GM12878 (cell line): ENCODE measurements around the gene ZKSCAN2. TPM values are rescaled to one million over a fixed set of nuclear protein-coding genes. Genes with fewer than 3 reads are reported as not detected.

Experiments used
- ATAC-seq: fragments of 200-7000 bp; cut with Tn5 transposase; 3 replicates; pipeline ENCODE4 v1.9.1; 2020; ENCODE audit warnings: mild to moderate bottlenecking, moderate library complexity
- BruUV-seq: library from RNA; stranded (reverse); fragments of 400-500 nt; replicated peaks from 2 replicates; lab custom pipeline; 2021; lab: Mats Ljungman, UMichigan
- CTCF ChIA-PET: fragments of 300-600 bp; sonication (Branson Sonifier 250); formaldehyde crosslinking; extraction: SDS; loops from one replicate; lab custom pipeline; 2021; ENCODE audit warnings: inconsistent platforms; lab: Yijun Ruan, JAX
- POLR2A ChIA-PET: fragments of 350-600 bp; formaldehyde crosslinking; extraction: SDS; loops from one replicate; lab custom pipeline; 2021; ENCODE audit warnings: inconsistent platforms; lab: Charles Lee
- RAD21 ChIA-PET: fragments of 300-600 bp; sonication (Branson Sonifier 250); formaldehyde crosslinking; loops from one replicate; lab custom pipeline; 2023; ENCODE audit warnings: antibody characterized with exemption; ENCODE audit not compliant: unreplicated experiment; lab: Charles Lee
- SMC1A ChIA-PET: fragments of 300-600 bp; sonication (Branson Sonifier 250); formaldehyde crosslinking; loops from one replicate; lab custom pipeline; 2023; ENCODE audit not compliant: unreplicated experiment, uncharacterized antibody; lab: Charles Lee
- DNase-seq: peaks from one replicate; pipeline ENCODE4 v3.0.0-alpha.2; 2011; ENCODE audit warnings: low read depth, low spot score
- FAIRE-seq: peaks from 3 replicates; lab custom pipeline; 2011; peaks lifted over from hg19 to GRCh38; lab: Jason Lieb, UNC
- H2AFZ ChIP-seq: 2 replicates; pipeline ENCODE4 v1.6.0; 2011; ENCODE audit warnings: low read depth, low read length, control low read depth; ENCODE audit not compliant: control insufficient read depth
- H3K27ac ChIP-seq: 2 replicates; pipeline ENCODE4 v1.5.1; 2011; ENCODE audit warnings: control low read depth; ENCODE audit not compliant: control insufficient read depth, insufficient read depth
- H3K27me3 ChIP-seq, 2 experiments: replicated peaks in 1 of 2; 2 replicates each; pipeline versions ENCODE4 v1.6.0 to v1.6.1; 2011; ENCODE audit warnings: low read length in 1 of 2; ENCODE audit not compliant: control insufficient read depth in 2 of 2, insufficient read depth in 2 of 2
- H3K36me3 ChIP-seq, 2 experiments: 2 replicates each; pipeline ENCODE4 v1.5.1; 2011; ENCODE audit warnings: low read length in 1 of 2; ENCODE audit not compliant: control insufficient read depth in 2 of 2, insufficient read depth in 2 of 2
- H3K4me1 ChIP-seq: 2 replicates; pipeline ENCODE4 v1.6.1; 2011; ENCODE audit warnings: mild to moderate bottlenecking, low read length, moderate library complexity, mixed read lengths; ENCODE audit not compliant: control insufficient read depth, insufficient read depth
- H3K4me2 ChIP-seq: 2 replicates; pipeline ENCODE4 v1.6.0; 2011; ENCODE audit warnings: control low read depth; ENCODE audit not compliant: control insufficient read depth, insufficient read depth
- H3K4me3 ChIP-seq: fragments of 200-600 bp; sonication (generic); 2 replicates; pipeline ENCODE4 v1.5.1; 2016
- H3K79me2 ChIP-seq: 2 replicates; pipeline ENCODE4 v1.6.0; 2011; ENCODE audit warnings: low read length; ENCODE audit not compliant: control insufficient read depth, insufficient read depth
- H3K9ac ChIP-seq: 2 replicates; pipeline ENCODE4 v1.8.0; 2011; ENCODE audit warnings: low read length, control low read depth, mixed read lengths; ENCODE audit not compliant: control insufficient read depth, insufficient read depth
- H3K9me3 ChIP-seq: replicated peaks from 3 replicates; pipeline ENCODE4 v1.5.1; 2011; ENCODE audit warnings: mild to moderate bottlenecking, low read length; ENCODE audit not compliant: control insufficient read depth, insufficient read depth
- H4K20me1 ChIP-seq: 2 replicates; pipeline ENCODE4 v1.6.0; 2011; ENCODE audit not compliant: control insufficient read depth, insufficient read depth
- BACH1 ChIP-seq: fragments of 450-650 bp; IDR thresholded peaks from 2 replicates; pipeline ENCODE4 v1.6.1; 2017; ENCODE audit warnings: mild to moderate bottlenecking, borderline replicate concordance
- KAT2A ChIP-seq: conservative IDR thresholded peaks from 2 replicates; pipeline ENCODE4 v1.6.1; 2011; ENCODE audit warnings: low read depth, low read length; ENCODE audit not compliant: control insufficient read depth
- MYB ChIP-seq: fragments of 150-350 bp; IDR thresholded peaks from 2 replicates; pipeline ENCODE4 v1.6.1; 2014; ENCODE audit warnings: mild to moderate bottlenecking, low read depth, low read length, borderline replicate concordance
- NRF1 ChIP-seq: conservative IDR thresholded peaks from 2 replicates; pipeline ENCODE4 v1.6.1; 2011; ENCODE audit warnings: mild to moderate bottlenecking, low read depth, low read length, improper control_type of control experiment
- PRDM15 ChIP-seq: fragments of 450-650 bp; formaldehyde crosslinking; IDR thresholded peaks from 2 replicates; pipeline ENCODE4 v1.4.0; 2020; ENCODE audit warnings: mild to moderate bottlenecking, moderate library complexity
- RBBP5 ChIP-seq: fragments of 200-600 bp; sonication (generic); conservative IDR thresholded peaks from 2 replicates; pipeline ENCODE4 v1.6.1; 2016
- ZBTB40 ChIP-seq: fragments of 450-650 bp; IDR thresholded peaks from 2 replicates; pipeline ENCODE4 v1.6.1; 2016; ENCODE audit warnings: mild to moderate bottlenecking, moderate library complexity, borderline replicate concordance
- ZNF274 ChIP-seq: IDR thresholded peaks from one replicate; pipeline ENCODE4 v1.8.0; 2011; ENCODE audit not compliant: insufficient read length, insufficient read depth
- WGBS: methylation state at CpG from one replicate; pipeline ENCODE4 v1.1.6; 2016; ENCODE audit warnings: low lambda C conversion rate; ENCODE audit not compliant: insufficient replicate concordance, insufficient coverage; ENCODE audit errors: missing lambda C conversion rate; 5-methylcytosine and 5-hydroxymethylcytosine counted together
- in situ Hi-C: fragments of 300-500 bp; cut with MboI; formaldehyde crosslinking; loops from 9 replicates; pipeline ENCODE4 v1.14.3; 2018; ENCODE audit warnings: mixed read lengths
- intact Hi-C: fragments of 100-400 bp; cut with micrococcal nuclease; formaldehyde crosslinking; loops from one replicate; pipeline ENCODE4 v1.14.2; 2022; ENCODE audit not compliant: unreplicated experiment
- polyA plus RNA-seq, 11 experiments: library from polyadenylated mRNA; depleted of rRNA in 4 of 11; unstranded in 6 of 11; stranded (reverse) in 5 of 11; fragments of >200 nt; fragmentation: Nextera tagmentation in 4 of 11; fragmentation: Illumina TruSeq in 1 of 11; extraction: Ambion mirVana in 4 of 11; extraction: Trizol in 1 of 11; gene quantifications; 1 replicate in 1 of 11; 2 replicates in 10 of 11; pipeline versions ENCODE4 v1.2.1 to v1.2.3, GENCODE V29; 2011 to 2016; ENCODE audit warnings: inconsistent platforms in 2 of 11, missing spikeins in 2 of 11, low read depth in 1 of 11
- total RNA-seq, 4 experiments: library from RNA; depleted of rRNA in 3 of 4; stranded (reverse); fragments of >200 nt in 3 of 4; fragmentation: Illumina TruSeq in 1 of 4; extraction: Trizol in 1 of 4; gene quantifications; 2 replicates each; pipeline versions ENCODE4 v1.2.1 to v1.2.3, GENCODE V29; 2013 to 2021
- TF ChIP-seq, protein P1 (sequence below): fragments of 450-650 bp; formaldehyde crosslinking; IDR thresholded peaks from 2 replicates; pipeline ENCODE4 v1.5.0; 2022; ENCODE audit warnings: mild to moderate bottlenecking, missing genetic modification characterization
- TF ChIP-seq, protein P2 (sequence below): IDR thresholded peaks from 2 replicates; pipeline ENCODE4 v1.6.1; 2012; ENCODE audit warnings: low read depth, low read length, improper control_type of control experiment

The ZKSCAN2 gene
- total and polyA plus RNA-seq, 10 of the 15 experiments (the other 5 are each of a cell fraction or from before 2014, with no cell fraction given): 0.75 to 6.6 (median 2.9) TPM

DNA sequence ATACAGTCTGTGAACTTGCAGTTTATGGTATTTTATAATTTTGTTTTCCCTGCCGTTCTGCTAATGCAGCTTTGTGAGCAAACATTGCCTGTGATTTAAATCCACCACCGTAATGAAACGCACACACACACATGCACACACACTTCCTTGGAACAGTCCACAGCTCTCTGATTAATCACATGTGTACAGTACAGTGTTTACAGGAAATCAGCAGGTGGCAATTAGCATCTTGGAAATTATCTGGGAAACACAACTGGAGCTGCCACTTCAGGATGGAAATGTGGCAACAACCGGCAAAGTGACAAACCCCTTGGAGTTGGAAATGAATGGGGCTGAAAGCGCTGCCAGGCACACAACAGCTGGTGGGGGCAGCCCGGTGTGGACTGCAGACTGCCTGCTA is 12.9 kb upstream of the ZKSCAN2 start:
- ATAC-seq (no peak), FAIRE-seq (no peak), DNase-seq (no peak)
- RAD21 ChIA-PET: no interaction called here
- H3K79me2 ChIP-seq: no peaks in the 10 kb centered on the region
- TF ChIP-seq, protein P1, sequence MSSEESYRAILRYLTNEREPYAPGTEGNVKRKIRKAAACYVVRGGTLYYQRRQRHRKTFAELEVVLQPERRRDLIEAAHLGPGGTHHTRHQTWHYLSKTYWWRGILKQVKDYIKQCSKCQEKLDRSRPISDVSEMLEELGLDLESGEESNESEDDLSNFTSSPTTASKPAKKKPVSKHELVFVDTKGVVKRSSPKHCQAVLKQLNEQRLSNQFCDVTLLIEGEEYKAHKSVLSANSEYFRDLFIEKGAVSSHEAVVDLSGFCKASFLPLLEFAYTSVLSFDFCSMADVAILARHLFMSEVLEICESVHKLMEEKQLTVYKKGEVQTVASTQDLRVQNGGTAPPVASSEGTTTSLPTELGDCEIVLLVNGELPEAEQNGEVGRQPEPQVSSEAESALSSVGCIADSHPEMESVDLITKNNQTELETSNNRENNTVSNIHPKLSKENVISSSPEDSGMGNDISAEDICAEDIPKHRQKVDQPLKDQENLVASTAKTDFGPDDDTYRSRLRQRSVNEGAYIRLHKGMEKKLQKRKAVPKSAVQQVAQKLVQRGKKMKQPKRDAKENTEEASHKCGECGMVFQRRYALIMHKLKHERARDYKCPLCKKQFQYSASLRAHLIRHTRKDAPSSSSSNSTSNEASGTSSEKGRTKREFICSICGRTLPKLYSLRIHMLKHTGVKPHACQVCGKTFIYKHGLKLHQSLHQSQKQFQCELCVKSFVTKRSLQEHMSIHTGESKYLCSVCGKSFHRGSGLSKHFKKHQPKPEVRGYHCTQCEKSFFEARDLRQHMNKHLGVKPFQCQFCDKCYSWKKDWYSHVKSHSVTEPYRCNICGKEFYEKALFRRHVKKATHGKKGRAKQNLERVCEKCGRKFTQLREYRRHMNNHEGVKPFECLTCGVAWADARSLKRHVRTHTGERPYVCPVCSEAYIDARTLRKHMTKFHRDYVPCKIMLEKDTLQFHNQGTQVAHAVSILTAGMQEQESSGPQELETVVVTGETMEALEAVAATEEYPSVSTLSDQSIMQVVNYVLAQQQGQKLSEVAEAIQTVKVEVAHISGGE (CRISPR knock-in tag): no peak
- TF ChIP-seq, protein P2, sequence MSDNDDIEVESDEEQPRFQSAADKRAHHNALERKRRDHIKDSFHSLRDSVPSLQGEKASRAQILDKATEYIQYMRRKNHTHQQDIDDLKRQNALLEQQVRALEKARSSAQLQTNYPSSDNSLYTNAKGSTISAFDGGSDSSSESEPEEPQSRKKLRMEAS: no peak
- TF ChIP-seq BACH1 (no peak), RBBP5 (no peak), ZNF274 (no peak), ZBTB40 (no peak), MYB (no peak), KAT2A (no peak), NRF1 (no peak), PRDM15 (CRISPR knock-in tag) (no peak)
- H3K4me2 ChIP-seq: no peak overlapping the region
- no peaks in the 10 kb centered on the region for H3K9me3 ChIP-seq
- intact Hi-C loops: no loop called here
- POLR2A ChIA-PET: no interaction called here
- no peak overlapping the region for H2AFZ ChIP-seq
- BruUV-seq: no TSS peak
- H3K36me3 ChIP-seq: 0 out of 4 replicates have a peak, but pooled peaks cover 0 to 5% of the 10 kb centered on the region in 2 experiments
- H3K4me1 ChIP-seq: no peaks in the 10 kb centered on the region
- WGBS: 91% methylated on average over 6 of the region's 6 CpGs
- in situ Hi-C loops: loop anchor here (10.0 kb wide), 2 partner anchors 444 to 1834 kb away; no protein-coding TSS in a partner anchor
- no peak overlapping the region for H3K27ac ChIP-seq
- H3K4me3 ChIP-seq: no peak overlapping the region
- no peak overlapping the region for H3K9ac ChIP-seq
- H3K27me3 ChIP-seq: no peaks in the 10 kb centered on the region
- no peaks in the 10 kb centered on the region for H4K20me1 ChIP-seq
- CTCF ChIA-PET: interaction anchor here (0.6 to 2.3 kb wide), 4 partner anchors 9 to 1182 kb away, joined by 4 to 8 read pairs (median 4); no protein-coding TSS in a partner anchor
- SMC1A ChIA-PET: interaction anchor here (1.0 kb wide), 1 partner anchor 37 kb away, joined by 3 read pairs; no protein-coding TSS in a partner anchor
